IMR-90 (cell line): Measurements from ENCODE around the gene ZBTB9. TPM values are rescaled to one million over a fixed set of nuclear protein-coding genes. Genes with fewer than 3 reads are reported as not detected.

ENCODE experiments used
- ATAC-seq: fragments of 200-7000 bp; cut with Tn5 transposase; 2 replicates; pipeline ENCODE4 v1.9.1; 2020; ENCODE audit warnings: low read depth, mild to moderate bottlenecking, moderate library complexity
- BruUV-seq: library from RNA; stranded (reverse); fragments of 400-500 nt; replicated peaks from 2 replicates; lab custom pipeline; 2021; lab: Mats Ljungman, UMichigan
- CTCF ChIA-PET: fragments of 300-600 bp; formaldehyde crosslinking; extraction: SDS; loops from one replicate; lab custom pipeline; 2021; ENCODE audit warnings: antibody characterized with exemption; lab: Yijun Ruan, JAX
- POLR2A ChIA-PET: fragments of 300-600 bp; sonication (Branson Sonifier 250); formaldehyde crosslinking; loops from one replicate; lab custom pipeline; 2022; ENCODE audit warnings: antibody characterized with exemption; ENCODE audit not compliant: unreplicated experiment; lab: Charles Lee
- DNase-seq: peaks from one replicate; pipeline ENCODE4 v3.0.0; 2013
- H2AFZ ChIP-seq: replicated peaks from 2 replicates; pipeline ENCODE3; 2013; ENCODE audit warnings: low read length, mild to moderate bottlenecking; ENCODE audit not compliant: poor library complexity
- H2AK5ac ChIP-seq: 2 replicates; pipeline ENCODE4 v1.6.1; 2013; ENCODE audit warnings: low read depth, low read length, inconsistent platforms
- H2AK9ac ChIP-seq: replicated peaks from 2 replicates; pipeline ENCODE3; 2013; ENCODE audit warnings: mild to moderate bottlenecking, low read depth, low read length, moderate library complexity; ENCODE audit not compliant: poor library complexity
- H2BK120ac ChIP-seq: 2 replicates; pipeline ENCODE4 v1.6.1; 2013; ENCODE audit warnings: low read depth, low read length, inconsistent platforms
- H2BK15ac ChIP-seq: 3 replicates; pipeline ENCODE4 v1.6.1; 2013; ENCODE audit warnings: low read depth, low read length, inconsistent platforms
- H2BK20ac ChIP-seq: 2 replicates; pipeline ENCODE4 v1.6.1; 2013; ENCODE audit warnings: low read depth, mild to moderate bottlenecking, inconsistent platforms, low read length, moderate library complexity
- H2BK5ac ChIP-seq: 2 replicates; pipeline ENCODE4 v1.6.1; 2013; ENCODE audit warnings: mild to moderate bottlenecking, low read depth, low read length, inconsistent platforms; ENCODE audit not compliant: poor library complexity, severe bottlenecking
- H3K14ac ChIP-seq: replicated peaks from 2 replicates; pipeline ENCODE4 v1.6.1; 2013; ENCODE audit warnings: low read depth, low read length, inconsistent platforms
- H3K18ac ChIP-seq: 2 replicates; pipeline ENCODE4 v1.6.1; 2013; ENCODE audit warnings: low read depth, low read length, control low read depth
- H3K23ac ChIP-seq: 2 replicates; pipeline ENCODE4 v1.6.1; 2013; ENCODE audit warnings: low read depth, low read length, inconsistent platforms
- H3K27ac ChIP-seq: 2 replicates; pipeline ENCODE4 v1.5.1; 2013; ENCODE audit warnings: mild to moderate bottlenecking, control low read depth, low read length; ENCODE audit not compliant: insufficient read depth
- H3K27me3 ChIP-seq: 2 replicates; pipeline ENCODE4 v1.6.1; 2013; ENCODE audit warnings: low read length; ENCODE audit not compliant: control insufficient read depth, insufficient read depth
- H3K36me3 ChIP-seq: 2 replicates; pipeline ENCODE4 v1.6.1; 2013; ENCODE audit warnings: low read length, mixed read lengths; ENCODE audit not compliant: control insufficient read depth, insufficient read depth
- H3K4ac ChIP-seq: 2 replicates; pipeline ENCODE4 v1.6.1; 2013; ENCODE audit warnings: low read depth, low read length, inconsistent platforms
- H3K4me1 ChIP-seq: 2 replicates; pipeline ENCODE4 v1.6.1; 2013; ENCODE audit warnings: low read length, mixed read lengths; ENCODE audit not compliant: control insufficient read depth, insufficient read depth
- H3K4me2 ChIP-seq: 2 replicates; pipeline ENCODE4 v1.6.1; 2013; ENCODE audit warnings: low read depth, mild to moderate bottlenecking, control low read depth, low read length, moderate library complexity
- H3K4me3 ChIP-seq: 2 replicates; pipeline ENCODE4 v1.5.1; 2013; ENCODE audit warnings: low read depth, mild to moderate bottlenecking, control low read depth, low read length, moderate library complexity; ENCODE audit not compliant: insufficient read depth
- H3K56ac ChIP-seq: 2 replicates; pipeline ENCODE4 v1.6.1; 2013; ENCODE audit warnings: low read length, inconsistent platforms; ENCODE audit not compliant: insufficient read depth; ENCODE audit errors: extremely low read depth
- H3K79me1 ChIP-seq, 2 experiments: 2 replicates each; pipeline ENCODE4 v1.6.1; 2013; ENCODE audit warnings: low read length in 2 of 2, inconsistent platforms in 1 of 2, low read depth in 1 of 2
- H3K9ac ChIP-seq: 2 replicates; pipeline ENCODE4 v1.6.1; 2013; ENCODE audit warnings: low read depth, low read length, control low read depth
- H3K9me1 ChIP-seq: 2 replicates; pipeline ENCODE4 v1.6.1; 2013; ENCODE audit warnings: low read length, inconsistent platforms; ENCODE audit not compliant: insufficient read depth
- H3K9me3 ChIP-seq: 2 replicates; pipeline ENCODE4 v1.6.1; 2013; ENCODE audit warnings: low read length; ENCODE audit not compliant: control insufficient read depth, insufficient read depth
- H4K20me1 ChIP-seq: 2 replicates; pipeline ENCODE4 v1.6.1; 2013; ENCODE audit warnings: low read length, inconsistent platforms; ENCODE audit not compliant: insufficient read depth
- H4K5ac ChIP-seq: 2 replicates; pipeline ENCODE4 v1.6.1; 2013; ENCODE audit warnings: mild to moderate bottlenecking, low read depth, low read length, control low read depth
- H4K8ac ChIP-seq, 2 experiments: 2 replicates each; pipeline ENCODE4 v1.6.1; 2013; ENCODE audit warnings: low read depth in 2 of 2, low read length in 2 of 2, control low read depth in 1 of 2, inconsistent platforms in 1 of 2
- H4K91ac ChIP-seq: 2 replicates; pipeline ENCODE4 v1.6.1; 2013; ENCODE audit warnings: low read depth, low read length, inconsistent platforms; ENCODE audit not compliant: insufficient read depth
- BHLHE40 ChIP-seq: fragments of 150-350 bp; IDR thresholded peaks from 2 replicates; pipeline ENCODE4 v1.6.1; 2016; ENCODE audit warnings: mild to moderate bottlenecking, low read depth, low read length
- CEBPB ChIP-seq: IDR thresholded peaks from 2 replicates; pipeline ENCODE4 v1.6.1; 2012; ENCODE audit warnings: low read depth, low read length, improper control_type of control experiment
- CHD1 ChIP-seq: IDR thresholded peaks from 2 replicates; pipeline ENCODE4 v1.6.1; 2012; ENCODE audit warnings: low read depth, low read length, improper control_type of control experiment
- CTCF ChIP-seq: conservative IDR thresholded peaks from 2 replicates; pipeline ENCODE4 v1.5.1; 2012; ENCODE audit warnings: mild to moderate bottlenecking, low read depth, low read length, improper control_type of control experiment
- ELK1 ChIP-seq: fragments of 150-350 bp; IDR thresholded peaks from 2 replicates; pipeline ENCODE4 v1.6.1; 2016; ENCODE audit warnings: low read depth, mild to moderate bottlenecking, low read length, moderate library complexity, borderline replicate concordance
- FOS ChIP-seq: fragments of 150-350 bp; IDR thresholded peaks from 2 replicates; pipeline ENCODE4 v1.6.1; 2016; ENCODE audit warnings: low read depth, low read length
- MAFK ChIP-seq: IDR thresholded peaks from 2 replicates; pipeline ENCODE4 v1.6.1; 2012; ENCODE audit warnings: low read depth, low read length, improper control_type of control experiment
- MAZ ChIP-seq: IDR thresholded peaks from 2 replicates; pipeline ENCODE4 v1.6.1; 2012; ENCODE audit warnings: low read depth, mild to moderate bottlenecking, low read length, improper control_type of control experiment, moderate library complexity, borderline replicate concordance
- MXI1 ChIP-seq: IDR thresholded peaks from 2 replicates; pipeline ENCODE4 v1.6.1; 2012; ENCODE audit warnings: low read depth, mild to moderate bottlenecking, low read length, moderate library complexity, borderline replicate concordance
- NFE2L2 ChIP-seq: fragments of 150-350 bp; IDR thresholded peaks from 2 replicates; pipeline ENCODE4 v1.6.1; 2016; ENCODE audit warnings: low read depth, mild to moderate bottlenecking, low read length
- POLR2A ChIP-seq: IDR thresholded peaks from 2 replicates; pipeline ENCODE4 v1.6.1; 2012; ENCODE audit warnings: mild to moderate bottlenecking, low read depth, low read length
- RAD21 ChIP-seq: IDR thresholded peaks from 2 replicates; pipeline ENCODE4 v1.6.1; 2012; ENCODE audit warnings: low read length, improper control_type of control experiment
- RCOR1 ChIP-seq: IDR thresholded peaks from 2 replicates; pipeline ENCODE4 v1.6.1; 2012; ENCODE audit warnings: mild to moderate bottlenecking, low read length, improper control_type of control experiment; ENCODE audit not compliant: insufficient replicate concordance
- RFX5 ChIP-seq: IDR thresholded peaks from 2 replicates; pipeline ENCODE4 v1.8.0; 2012; ENCODE audit warnings: low read depth, mild to moderate bottlenecking, low read length, moderate library complexity
- SMC3 ChIP-seq: fragments of 150-350 bp; IDR thresholded peaks from 2 replicates; pipeline ENCODE4 v1.6.1; 2016; ENCODE audit warnings: low read depth, mild to moderate bottlenecking, antibody characterized with exemption, low read length, moderate library complexity
- USF2 ChIP-seq: fragments of 150-350 bp; IDR thresholded peaks from 2 replicates; pipeline ENCODE4 v1.6.1; 2017; ENCODE audit warnings: mild to moderate bottlenecking, antibody characterized with exemption, low read length, low read depth
- WGBS, 2 experiments: methylation state at CpG; one replicate each; pipeline versions ENCODE4 v1.1.5 to v1.1.7; 2013; ENCODE audit warnings: missing lambda C conversion rate in 2 of 2; ENCODE audit not compliant: insufficient read length in 1 of 2; ENCODE audit errors: extremely low coverage in 2 of 2; 5-methylcytosine and 5-hydroxymethylcytosine counted together
- dilution Hi-C: fragments of 300-500 bp; cut with HindIII; formaldehyde crosslinking; loops from one replicate; pipeline ENCODE4 v1.14.3; 2018; ENCODE audit warnings: low sequenced_read_pairs; ENCODE audit not compliant: unreplicated experiment
- in situ Hi-C: fragments of 300-500 bp; cut with MboI; formaldehyde crosslinking; loops from 3 replicates; pipeline ENCODE4 v1.14.3; 2019; ENCODE audit warnings: low sequenced_read_pairs, inconsistent platforms, mixed read lengths
- intact Hi-C: fragments of 100-400 bp; cut with micrococcal nuclease; formaldehyde crosslinking; loops from 2 replicates; pipeline ENCODE4 v1.10.0; 2022
- polyA plus RNA-seq, 3 experiments: library from polyadenylated mRNA; depleted of rRNA; stranded (reverse); fragments of >200 nt; gene quantifications; 2 replicates each; pipeline ENCODE4 v1.2.3, GENCODE V29; 2012; ENCODE audit warnings: low replicate concordance in 1 of 3
- total RNA-seq: library from RNA; depleted of rRNA; stranded (reverse); fragments of >200 nt; gene quantifications from 2 replicates; pipeline ENCODE4 v1.2.3, GENCODE V29; 2012

The ZBTB9 gene
- total and polyA plus RNA-seq, 2 of the 4 experiments (the other 2 are of a cell fraction), result 5.4 to 5.9 TPM

GRCh38 chr6:33497157-33497556 is 42.8 kb downstream of the ZBTB9 start:
- no peak for DNase-seq
- Histone ChIP-seq H4K8ac (no peak overlapping the region), H2BK120ac (no peak overlapping the region), H3K4ac (no peak overlapping the region), H3K9ac (no peak overlapping the region), H4K5ac (no peak overlapping the region), H2BK15ac (no peak overlapping the region), H4K91ac (no peak overlapping the region), H3K36me3 (no peaks in the 10 kb centered on the region), H3K4me3 (no peak overlapping the region), H3K27ac (no peak overlapping the region), H3K23ac (no peak overlapping the region), H3K9me1 (no peaks in the 10 kb centered on the region), H3K14ac (no peak overlapping the region), H2BK20ac (no peak overlapping the region), H3K4me2 (no peak overlapping the region), H2BK5ac (no peak overlapping the region), H3K4me1 (no peaks in the 10 kb centered on the region), H3K18ac (no peak overlapping the region), H4K20me1 (no peaks in the 10 kb centered on the region), H2AFZ (no peak overlapping the region), H3K56ac (no peak overlapping the region), H3K79me1 (no peaks in the 10 kb centered on the region), H3K9me3 (no peaks in the 10 kb centered on the region), H3K27me3 (peaks cover 12% of the 10 kb centered on the region), H2AK9ac (no peak overlapping the region), H2AK5ac (no peak overlapping the region)
- WGBS, 2 experiments, result no CpG with 5 or more reads among the region's 7 CpGs
- ChIA-PET POLR2A (no interaction called here), CTCF (no interaction called here)
- dilution Hi-C loops (no loop called here), intact Hi-C loops (no loop called here), in situ Hi-C loops (no loop called here)
- no peak for TF ChIP-seq RCOR1
- TF ChIP-seq RAD21, result no peak
- no peak for TF ChIP-seq MXI1
- TF ChIP-seq CEBPB, result no peak
- TF ChIP-seq USF2, result no peak
- no peak for TF ChIP-seq RFX5
- TF ChIP-seq MAFK, result no peak
- no peak for TF ChIP-seq NFE2L2
- no peak for TF ChIP-seq CHD1
- TF ChIP-seq SMC3, result no peak
- no peak for TF ChIP-seq ELK1
- no peak for TF ChIP-seq CTCF
- TF ChIP-seq MAZ, result no peak
- no peak for TF ChIP-seq FOS
- no peak for TF ChIP-seq POLR2A
- no peak for TF ChIP-seq BHLHE40
- BruUV-seq, result no TSS peak
- ATAC-seq, result no peak
